Peyer's patch (tissue), 4 donors: Measurements from ENCODE around the gene RIPK4. TPM values are rescaled to one million over a fixed set of nuclear protein-coding genes. Genes with fewer than 3 reads are reported as not detected.
"Not testable (repeated sequence)": the region's sequence is repeated elsewhere in the genome, so short reads cannot be mapped to it uniquely, and the experiment has no call there.

Experiments used
- DNase-seq, 3 donors: peaks; one replicate each; pipeline ENCODE4 v3.0.0-alpha.2; 2017 to 2019
- H3K27ac ChIP-seq, 4 donors: fragments of 200-600 bp; sonication (generic); one replicate each; pipeline ENCODE4 v1.5.1; 2016 to 2019
- H3K27me3 ChIP-seq, 2 donors: fragments of 200-600 bp; sonication (generic); one replicate each; pipeline ENCODE4 v1.5.1; 2019
- H3K36me3 ChIP-seq, 3 donors: fragments of 200-600 bp; sonication (generic); one replicate each; pipeline ENCODE4 v1.5.1; 2016 to 2019
- H3K4me1 ChIP-seq, 4 donors: fragments of 200-600 bp; sonication (generic); one replicate each; pipeline ENCODE4 v1.5.1; 2016 to 2019
- H3K4me3 ChIP-seq, 4 donors: fragments of 200-600 bp; sonication (generic); 1 replicate in 3 of 4; 2 replicates in 1 of 4; pipeline ENCODE4 v1.5.1; 2016 to 2019; ENCODE audit warnings: mild to moderate bottlenecking in 1 of 4
- H3K9me3 ChIP-seq, 4 donors: fragments of 200-600 bp; sonication (generic); one replicate each; pipeline ENCODE4 v1.5.1; 2016 to 2019; ENCODE audit warnings: mild to moderate bottlenecking in 1 of 4
- POLR2A ChIP-seq, 2 donors: fragments of 450-650 bp; IDR thresholded peaks; one replicate each; pipeline ENCODE4 v1.5.1; 2017; ENCODE audit warnings: antibody characterized with exemption in 2 of 2, mild to moderate bottlenecking in 2 of 2, moderate library complexity in 2 of 2
- total RNA-seq, 4 donors: library from RNA; depleted of rRNA; stranded (reverse); fragments of >200 nt; gene quantifications; one replicate each; pipeline ENCODE4 v1.1.0, GENCODE V29; 2016
- TF ChIP-seq, protein P1 (sequence below), 6 experiments: fragments of 450-650 bp in 4 of 6; fragments of 200-600 bp in 2 of 6; sonication (generic) in 1 of 6; IDR thresholded peaks; one replicate each; pipeline ENCODE4 v1.5.1; 2017 to 2019; ENCODE audit warnings: antibody characterized with exemption in 6 of 6, mild to moderate bottlenecking in 3 of 6, moderate library complexity in 1 of 6

RIPK4 gene
- total RNA-seq, 4 donors from 2014 or later: 5.0 to 62.5 (median 31.3) TPM

DNA sequence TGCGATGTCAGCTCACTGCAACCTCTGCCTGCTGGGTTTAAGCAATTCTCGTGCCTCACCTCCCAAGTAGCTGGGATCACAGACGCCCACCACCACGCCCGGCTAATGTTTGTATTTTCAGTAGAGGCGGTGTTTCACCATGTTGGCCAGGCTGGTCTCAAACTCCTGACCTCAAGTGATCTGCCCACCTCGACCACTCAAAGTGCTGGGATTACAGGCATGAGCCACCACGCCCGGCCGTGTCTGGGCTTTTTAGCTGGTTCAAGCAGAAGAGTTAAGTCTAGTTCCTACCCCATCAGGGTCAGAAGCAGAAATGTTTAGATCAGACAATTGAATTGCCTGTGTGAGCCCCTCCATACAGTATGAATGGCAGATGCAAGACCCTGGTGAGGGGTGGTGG, 27.7 kb upstream of the RIPK4 start:
- no peaks in the 10 kb centered on the region for H3K4me1 ChIP-seq
- DNase-seq: no peak
- TF ChIP-seq, protein P1, sequence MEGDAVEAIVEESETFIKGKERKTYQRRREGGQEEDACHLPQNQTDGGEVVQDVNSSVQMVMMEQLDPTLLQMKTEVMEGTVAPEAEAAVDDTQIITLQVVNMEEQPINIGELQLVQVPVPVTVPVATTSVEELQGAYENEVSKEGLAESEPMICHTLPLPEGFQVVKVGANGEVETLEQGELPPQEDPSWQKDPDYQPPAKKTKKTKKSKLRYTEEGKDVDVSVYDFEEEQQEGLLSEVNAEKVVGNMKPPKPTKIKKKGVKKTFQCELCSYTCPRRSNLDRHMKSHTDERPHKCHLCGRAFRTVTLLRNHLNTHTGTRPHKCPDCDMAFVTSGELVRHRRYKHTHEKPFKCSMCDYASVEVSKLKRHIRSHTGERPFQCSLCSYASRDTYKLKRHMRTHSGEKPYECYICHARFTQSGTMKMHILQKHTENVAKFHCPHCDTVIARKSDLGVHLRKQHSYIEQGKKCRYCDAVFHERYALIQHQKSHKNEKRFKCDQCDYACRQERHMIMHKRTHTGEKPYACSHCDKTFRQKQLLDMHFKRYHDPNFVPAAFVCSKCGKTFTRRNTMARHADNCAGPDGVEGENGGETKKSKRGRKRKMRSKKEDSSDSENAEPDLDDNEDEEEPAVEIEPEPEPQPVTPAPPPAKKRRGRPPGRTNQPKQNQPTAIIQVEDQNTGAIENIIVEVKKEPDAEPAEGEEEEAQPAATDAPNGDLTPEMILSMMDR (IDR thresholded peaks at IDR 0.05): no peak
- no peak for TF ChIP-seq POLR2A (IDR thresholded peaks at IDR 0.05)

DNA sequence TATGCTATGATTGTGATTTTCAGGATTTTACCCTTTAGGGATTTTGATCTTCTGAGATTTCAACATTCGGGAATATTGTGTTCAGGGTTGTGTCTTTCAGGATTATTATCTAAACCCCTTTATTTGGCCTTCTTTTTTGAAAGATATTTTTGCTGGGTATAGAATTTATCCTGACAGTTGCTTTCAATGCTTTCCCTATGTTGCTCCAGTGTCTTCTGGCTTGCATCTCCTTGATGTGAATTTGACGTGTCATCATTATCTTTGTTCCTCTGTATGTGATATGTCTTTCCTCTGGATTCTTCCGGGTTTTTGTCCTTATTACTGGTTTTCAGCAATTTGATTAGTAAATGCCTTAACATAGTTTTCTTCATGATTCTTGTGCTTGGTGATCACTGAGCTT, 25.9 kb upstream of the RIPK4 start:
- Histone ChIP-seq H3K4me3 (no peak overlapping the region), H3K4me1 (no peaks in the 10 kb centered on the region), H3K27me3 (no peaks in the 10 kb centered on the region), H3K36me3 (no peaks in the 10 kb centered on the region), H3K9me3 (peaks cover 0 to 7% (median 2%) of the 10 kb centered on the region in 4 donors), H3K27ac (no peak overlapping the region)
- TF ChIP-seq POLR2A (IDR thresholded peaks at IDR 0.05): no peak
- TF ChIP-seq, protein P1 (IDR thresholded peaks at IDR 0.05): no peak
- no peak for DNase-seq

More for the DNA sequence above, 27.7 kb upstream of the RIPK4 start:
- Histone ChIP-seq H3K9me3 (peaks cover 0 to 7% (median 2%) of the 10 kb centered on the region in 4 donors), H3K36me3 (peaks cover 0 to 6% (median 0%) of the 10 kb centered on the region in 3 donors), H3K4me3 (no peak overlapping the region), H3K27ac (no peak overlapping the region), H3K27me3 (no peaks in the 10 kb centered on the region)

DNA sequence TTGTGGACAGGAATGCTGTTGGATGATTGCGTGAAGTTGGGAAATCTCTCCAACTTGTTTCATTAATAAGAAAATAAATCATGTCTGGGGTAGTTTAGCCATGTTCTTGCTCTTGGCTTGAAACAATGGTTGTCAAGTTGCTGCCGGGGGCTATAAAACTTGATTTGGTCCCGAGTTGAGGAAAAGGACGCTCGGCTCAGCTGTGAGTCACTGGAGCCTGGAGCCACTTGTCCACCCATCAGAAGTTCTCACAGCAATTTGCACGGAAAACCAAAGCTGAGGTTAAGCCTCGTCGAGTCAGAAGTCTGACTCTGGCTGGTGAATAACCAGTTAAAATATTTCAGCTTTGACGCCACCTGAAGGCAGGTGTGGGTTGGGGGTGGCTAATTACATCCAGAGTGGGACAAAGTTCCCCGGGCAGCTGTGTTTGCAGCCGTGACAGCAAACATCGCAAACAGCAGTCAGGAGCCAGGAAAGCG, 19.7 kb upstream of the RIPK4 start:
- H3K36me3 ChIP-seq: no peaks in the 10 kb centered on the region
- H3K9me3 ChIP-seq: no peaks in the 10 kb centered on the region
- H3K27ac ChIP-seq: no peak overlapping the region
- peaks cover 0 to 13% (median 0%) of the 10 kb centered on the region in 4 donors for H3K4me1 ChIP-seq
- H3K4me3 ChIP-seq: no peak overlapping the region
- TF ChIP-seq POLR2A (IDR thresholded peaks at IDR 0.05): no peak
- TF ChIP-seq, protein P1 (IDR thresholded peaks at IDR 0.05): peak in 1 of 6 experiments; percentile 4
- H3K27me3 ChIP-seq: no peaks in the 10 kb centered on the region
- peak in 1 of 3 donors; percentile 63 for DNase-seq

DNA sequence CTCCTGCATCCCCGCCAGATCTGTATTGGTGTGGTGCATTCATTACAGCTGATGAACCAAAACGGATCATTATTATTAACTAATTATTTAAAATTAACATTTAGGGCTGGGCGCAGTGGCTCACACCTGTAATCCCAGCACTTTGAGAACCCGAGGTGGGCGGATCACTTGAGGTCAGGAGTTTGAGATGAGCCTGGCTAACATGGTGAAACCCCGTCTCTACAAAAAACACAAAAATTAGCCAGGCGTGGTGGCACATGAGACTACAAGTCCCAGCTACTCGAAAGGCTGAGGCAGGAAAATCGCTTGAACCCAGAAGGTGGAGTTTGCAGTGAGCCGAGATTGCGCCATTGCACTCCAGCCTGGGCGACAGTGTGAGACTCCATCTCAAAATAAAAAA, 18.4 kb upstream of the RIPK4 start:
- H3K4me1 ChIP-seq: peaks cover 0 to 13% (median 0%) of the 10 kb centered on the region in 4 donors
- not testable (repeated sequence) for H3K9me3 ChIP-seq, H3K4me3 ChIP-seq, H3K27ac ChIP-seq, H3K36me3 ChIP-seq, DNase-seq, H3K27me3 ChIP-seq

DNA sequence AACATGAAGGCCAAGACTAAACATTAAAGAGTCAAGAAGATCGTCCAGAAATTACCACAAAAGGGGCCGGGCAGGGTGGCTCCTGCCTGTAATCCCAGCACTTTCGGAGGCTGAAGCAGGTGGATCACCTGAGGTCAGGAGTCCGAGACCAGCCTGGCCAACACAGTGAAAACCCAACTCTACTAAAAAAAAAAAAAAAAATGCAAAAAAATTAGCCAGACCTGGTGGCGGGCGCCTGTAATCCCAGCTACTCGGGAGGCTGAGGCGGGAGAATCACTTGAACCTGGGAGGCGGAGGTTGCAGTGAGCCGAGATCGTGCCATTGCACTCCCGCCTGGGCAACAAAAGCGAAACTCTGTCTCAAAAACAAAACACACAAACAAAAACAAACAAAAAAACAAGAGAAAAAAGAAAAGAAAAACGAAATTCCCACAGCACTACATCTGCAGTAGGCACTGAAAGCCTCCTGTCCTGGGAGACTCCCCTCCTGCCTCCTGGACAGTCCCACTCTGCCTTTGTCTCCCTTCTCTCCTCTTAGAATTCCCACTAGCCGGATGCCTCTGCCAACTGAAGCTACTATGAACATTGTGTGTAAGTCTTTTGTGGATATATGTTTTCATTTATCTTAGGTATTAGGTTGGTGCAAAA, 17.7 kb upstream of the RIPK4 start:
- Histone ChIP-seq H3K4me1 (peaks cover 0 to 13% (median 0%) of the 10 kb centered on the region in 4 donors), H3K27ac (peak overlapping the region in 1 of 4 donors; percentile 62), H3K4me3 (no peak overlapping the region), H3K36me3 (no peaks in the 10 kb centered on the region), H3K27me3 (no peaks in the 10 kb centered on the region), H3K9me3 (no peaks in the 10 kb centered on the region)
- no peak for TF ChIP-seq POLR2A (IDR thresholded peaks at IDR 0.05)
- TF ChIP-seq, protein P1 (IDR thresholded peaks at IDR 0.05): no peak
- DNase-seq: no peak

DNA sequence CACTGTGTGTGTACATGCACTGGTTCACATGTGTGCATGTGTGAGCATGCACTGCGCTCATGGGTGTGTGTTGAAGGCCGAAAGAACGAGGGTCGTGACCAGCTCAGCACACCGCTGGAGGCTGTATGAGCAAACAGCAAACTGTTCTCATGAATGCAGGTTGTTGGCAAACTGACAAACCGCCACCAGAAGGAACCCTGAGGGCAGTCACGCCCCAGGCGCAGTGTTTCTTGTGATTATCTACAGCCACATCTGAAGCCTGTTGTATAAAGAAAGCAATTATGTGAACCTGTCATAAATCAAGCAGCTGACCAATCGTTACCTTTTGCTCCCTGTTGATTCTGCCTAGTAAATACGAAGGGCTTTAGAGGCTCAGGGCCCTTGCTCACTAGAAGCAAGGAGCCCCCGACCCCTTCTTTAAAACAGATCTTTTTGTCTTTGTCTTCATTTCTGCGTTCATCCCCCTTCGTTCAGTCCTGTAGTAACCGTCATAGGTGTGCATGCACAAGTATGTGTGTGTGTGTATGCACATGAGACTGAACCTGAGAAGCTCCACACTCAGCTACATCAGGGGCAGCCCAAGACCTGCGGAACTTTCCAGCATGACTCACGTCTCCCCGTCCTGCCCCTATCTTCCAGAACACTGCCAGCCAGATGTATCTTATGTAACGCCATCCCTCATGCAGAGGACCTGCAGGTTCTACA, 16.8 kb upstream of the RIPK4 start:
- H3K4me3 ChIP-seq: no peak overlapping the region
- H3K36me3 ChIP-seq: no peaks in the 10 kb centered on the region
- no peaks in the 10 kb centered on the region for H3K27me3 ChIP-seq
- DNase-seq: peak in 2 of 3 donors; percentile 84 to 90
- H3K4me1 ChIP-seq: peaks cover 0 to 18% (median 0%) of the 10 kb centered on the region in 4 donors
- H3K9me3 ChIP-seq: no peaks in the 10 kb centered on the region
- H3K27ac ChIP-seq: peak overlapping the region in 2 of 4 donors; percentile 62 to 64
- peak in 1 of 2 donors; percentile 13 for TF ChIP-seq POLR2A (IDR thresholded peaks at IDR 0.05)
- TF ChIP-seq, protein P1 (IDR thresholded peaks at IDR 0.05): peak in 3 of 6 experiments; percentile 9 to 16 (median 13)
